Measurements from ENCODE around the gene EIF4G3.
"Not testable (repeated sequence)": the region's sequence is repeated elsewhere in the genome, so short reads cannot be mapped to it uniquely, and the experiment has no call there.

The EIF4G3 gene

DNA sequence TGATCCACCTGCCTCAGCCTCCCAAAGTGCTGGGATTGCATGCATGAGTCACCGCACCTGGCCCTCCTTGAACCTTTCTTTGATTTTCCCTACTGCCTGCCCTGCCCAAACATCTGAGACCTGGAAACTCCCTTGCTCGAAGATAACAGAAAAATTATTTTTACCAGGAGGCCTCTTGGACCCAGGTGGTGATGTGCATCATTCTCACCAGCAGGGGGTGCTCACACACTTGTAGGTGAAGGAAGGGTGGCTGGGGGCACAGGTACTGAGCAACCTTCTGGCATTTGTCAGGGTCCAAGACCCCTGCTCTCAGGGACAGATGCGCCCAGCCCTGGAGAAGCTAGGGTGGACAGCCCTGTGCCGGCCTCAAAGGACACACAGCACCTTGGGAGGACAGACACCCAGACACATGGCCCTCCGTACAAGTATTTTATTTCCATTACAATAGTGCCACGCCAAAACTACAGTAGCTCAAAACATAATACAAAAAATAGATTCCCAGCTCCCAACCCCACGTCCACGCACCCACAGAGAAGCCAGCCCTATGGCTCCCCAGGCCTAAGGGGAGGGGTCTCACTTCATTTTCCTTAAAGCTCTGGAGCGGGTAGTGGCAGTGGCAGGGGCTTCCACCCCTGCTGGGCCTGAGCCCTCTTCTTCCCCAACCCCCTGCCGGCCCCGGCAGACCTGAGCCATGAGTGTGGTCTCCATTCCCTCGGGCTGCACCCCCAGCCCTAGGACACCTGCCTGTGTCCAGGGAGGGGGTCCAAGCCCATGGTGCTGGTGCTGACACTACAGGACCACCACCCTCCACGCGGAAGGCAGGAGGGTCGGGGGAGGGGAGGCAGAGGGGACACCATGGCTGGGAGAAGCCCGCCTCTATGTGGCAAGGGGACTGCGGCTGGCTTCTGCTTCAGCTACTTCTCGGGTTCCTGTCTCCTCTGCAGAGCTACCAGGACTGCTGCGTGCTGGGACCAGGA is 40.4 kb upstream of the EIF4G3 start:
- TF ChIP-seq, protein P1, sequence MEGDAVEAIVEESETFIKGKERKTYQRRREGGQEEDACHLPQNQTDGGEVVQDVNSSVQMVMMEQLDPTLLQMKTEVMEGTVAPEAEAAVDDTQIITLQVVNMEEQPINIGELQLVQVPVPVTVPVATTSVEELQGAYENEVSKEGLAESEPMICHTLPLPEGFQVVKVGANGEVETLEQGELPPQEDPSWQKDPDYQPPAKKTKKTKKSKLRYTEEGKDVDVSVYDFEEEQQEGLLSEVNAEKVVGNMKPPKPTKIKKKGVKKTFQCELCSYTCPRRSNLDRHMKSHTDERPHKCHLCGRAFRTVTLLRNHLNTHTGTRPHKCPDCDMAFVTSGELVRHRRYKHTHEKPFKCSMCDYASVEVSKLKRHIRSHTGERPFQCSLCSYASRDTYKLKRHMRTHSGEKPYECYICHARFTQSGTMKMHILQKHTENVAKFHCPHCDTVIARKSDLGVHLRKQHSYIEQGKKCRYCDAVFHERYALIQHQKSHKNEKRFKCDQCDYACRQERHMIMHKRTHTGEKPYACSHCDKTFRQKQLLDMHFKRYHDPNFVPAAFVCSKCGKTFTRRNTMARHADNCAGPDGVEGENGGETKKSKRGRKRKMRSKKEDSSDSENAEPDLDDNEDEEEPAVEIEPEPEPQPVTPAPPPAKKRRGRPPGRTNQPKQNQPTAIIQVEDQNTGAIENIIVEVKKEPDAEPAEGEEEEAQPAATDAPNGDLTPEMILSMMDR (conservative IDR thresholded peaks at IDR 0.05; ENCODE audit: low read depth) = peak; percentile 65
- no peak for DNase-seq (ENCODE audit: low spot score)
- H3K27ac ChIP-seq = no peak overlapping the region
- CTCF ChIA-PET = interaction anchor here (0.6 to 2.1 kb wide), 8 partner anchors 9 to 849 kb away, joined by 3 to 13 read pairs (median 4); no protein-coding TSS in a partner anchor
- POLR2A ChIA-PET (ENCODE audit: low non-redundant PET) = no interaction called here

DNA sequence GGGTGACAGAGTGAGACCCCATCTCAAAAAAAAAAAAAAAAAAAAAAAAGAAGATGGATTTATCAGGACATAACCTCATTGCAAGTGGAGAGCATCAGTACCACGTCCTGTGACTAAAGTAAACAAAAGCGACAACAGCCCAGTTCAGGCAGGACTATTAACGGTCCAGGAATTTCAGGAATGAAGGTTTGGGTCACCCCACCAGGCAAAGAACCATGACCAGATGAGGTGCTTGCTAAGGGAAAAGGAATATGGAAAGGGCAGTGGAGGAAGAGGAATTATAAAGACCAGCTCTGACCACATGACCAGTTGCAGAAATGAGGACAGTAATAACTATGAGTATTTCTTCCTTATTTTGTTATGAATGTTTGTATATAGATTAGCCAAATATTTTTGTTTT is 35.4 kb upstream of the EIF4G3 start:
- TF ChIP-seq, protein P1 (conservative IDR thresholded peaks at IDR 0.05; ENCODE audit: low read depth) = no peak
- ChIA-PET CTCF (interaction anchor here (0.6 to 1.6 kb wide), 5 partner anchors 10 to 1019 kb away, joined by 3 to 4 read pairs (median 3); no protein-coding TSS in a partner anchor), POLR2A (ENCODE audit: low non-redundant PET) (no interaction called here)
- H3K27ac ChIP-seq = no peak overlapping the region
- DNase-seq (ENCODE audit: low spot score) = no peak

DNA sequence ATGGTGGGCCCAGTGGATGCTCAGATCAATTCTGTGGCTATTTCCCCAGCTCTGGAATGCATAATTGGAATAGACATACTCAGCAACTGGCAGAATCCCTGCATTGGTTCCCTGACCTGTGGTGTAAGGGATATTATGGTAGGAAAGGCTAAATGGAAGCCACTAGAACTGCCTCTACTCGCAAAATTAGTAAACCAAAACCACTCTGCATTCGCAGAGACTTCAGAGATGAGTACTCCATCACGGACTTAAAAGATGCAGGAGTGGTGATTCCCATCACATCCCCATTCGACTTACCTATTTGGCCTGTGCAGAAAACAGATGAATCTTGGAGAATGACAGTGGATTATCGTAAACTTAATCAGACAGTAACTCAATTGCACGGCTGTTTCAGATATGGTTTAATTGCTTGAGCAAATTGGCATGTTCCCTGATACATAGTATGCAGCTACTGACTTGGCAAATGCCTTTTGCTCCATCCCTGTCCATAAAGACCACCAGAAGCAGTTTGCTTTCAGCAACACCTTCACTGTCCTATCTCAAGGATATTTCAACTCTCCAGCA is 31.5 kb upstream of the EIF4G3 start:
- DNase-seq (ENCODE audit: low spot score); H3K27ac ChIP-seq; POLR2A ChIA-PET (ENCODE audit: low non-redundant PET): not testable (repeated sequence)
- CTCF ChIA-PET = interaction anchor here (0.6 kb wide), 1 partner anchor 183 kb away, joined by 4 read pairs; no protein-coding TSS in a partner anchor

DNA sequence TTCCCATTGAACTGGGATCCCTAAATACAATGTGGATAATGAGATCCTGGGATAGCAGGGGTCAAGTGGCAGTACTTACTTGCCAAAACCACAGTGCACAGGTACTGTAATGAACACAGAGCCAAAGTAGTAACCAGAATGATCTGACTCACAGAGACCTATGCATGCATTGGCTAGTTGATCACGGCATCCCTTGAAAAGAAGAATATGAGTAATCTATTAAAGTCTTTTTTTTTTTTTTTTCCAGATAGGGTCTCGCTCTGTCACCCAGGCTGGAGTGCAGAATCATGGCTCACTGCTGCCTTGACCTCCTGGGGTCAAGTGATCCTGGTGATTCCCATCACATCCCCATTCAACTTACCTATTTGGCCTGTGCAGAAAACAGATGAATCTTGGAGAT is 29.4 kb upstream of the EIF4G3 start:
- CTCF ChIA-PET = interaction anchor here (0.6 to 0.7 kb wide), 2 partner anchors 235 to 409 kb away, joined by 6 to 8 read pairs; no protein-coding TSS in a partner anchor
- DNase-seq (ENCODE audit: low spot score) = peak; percentile 66
- TF ChIP-seq, protein P1 (conservative IDR thresholded peaks at IDR 0.05; ENCODE audit: low read depth) = no peak
- POLR2A ChIA-PET (ENCODE audit: low non-redundant PET) = no interaction called here
- no peak overlapping the region for H3K27ac ChIP-seq

DNA sequence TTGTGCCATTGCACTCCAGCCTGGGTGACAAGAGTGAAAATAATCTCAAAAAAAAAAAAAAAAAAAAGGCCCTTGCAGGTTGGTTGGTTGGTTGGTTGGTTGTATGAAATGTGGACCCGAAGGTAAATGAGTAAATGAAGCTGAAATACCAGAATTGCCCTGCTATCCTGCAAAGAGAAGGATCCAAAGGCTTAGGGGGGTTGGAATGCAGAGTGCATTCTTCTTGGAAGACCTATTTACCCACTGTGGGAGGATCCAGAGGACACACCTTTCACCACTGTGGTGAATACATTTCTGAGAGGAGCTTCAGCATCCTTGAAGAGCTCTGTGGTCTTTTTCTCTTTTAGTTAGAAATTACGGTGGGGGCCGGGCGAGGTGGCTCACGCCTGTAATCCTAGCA is 28.7 kb upstream of the EIF4G3 start:
- no peak for DNase-seq (ENCODE audit: low spot score)
- TF ChIP-seq, protein P1 (conservative IDR thresholded peaks at IDR 0.05; ENCODE audit: low read depth) = no peak
- no peak overlapping the region for H3K27ac ChIP-seq
- ChIA-PET POLR2A (ENCODE audit: low non-redundant PET) (no interaction called here), CTCF (interaction anchor here (0.7 kb wide), 1 partner anchor 409 kb away, joined by 8 read pairs; no protein-coding TSS in a partner anchor)

DNA sequence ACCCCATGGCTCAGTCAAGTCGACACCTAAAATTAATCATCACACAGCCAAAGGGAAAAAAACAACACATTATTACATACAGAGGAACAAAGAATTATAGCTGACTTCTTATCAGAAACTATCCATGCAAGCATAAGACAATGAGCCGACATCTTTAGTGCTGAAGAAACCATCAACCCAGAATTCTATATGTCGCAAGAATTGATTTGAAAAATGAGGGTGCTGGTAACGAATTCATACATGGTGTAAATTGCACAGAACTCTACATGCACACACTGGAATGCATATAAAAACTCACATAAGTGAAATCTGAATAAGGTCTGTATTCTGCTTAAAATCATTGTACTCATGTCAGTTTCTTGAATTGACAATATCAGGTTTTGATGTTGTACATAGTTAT is 25.0 kb upstream of the EIF4G3 start:
- DNase-seq (ENCODE audit: low spot score) = no peak
- ChIA-PET CTCF (interaction anchor here (1.1 kb wide), 1 partner anchor 16 kb away, joined by 4 read pairs; no protein-coding TSS in a partner anchor), POLR2A (ENCODE audit: low non-redundant PET) (no interaction called here)
- H3K27ac ChIP-seq = no peak overlapping the region
- TF ChIP-seq, protein P1 (conservative IDR thresholded peaks at IDR 0.05; ENCODE audit: low read depth) = no peak

DNA sequence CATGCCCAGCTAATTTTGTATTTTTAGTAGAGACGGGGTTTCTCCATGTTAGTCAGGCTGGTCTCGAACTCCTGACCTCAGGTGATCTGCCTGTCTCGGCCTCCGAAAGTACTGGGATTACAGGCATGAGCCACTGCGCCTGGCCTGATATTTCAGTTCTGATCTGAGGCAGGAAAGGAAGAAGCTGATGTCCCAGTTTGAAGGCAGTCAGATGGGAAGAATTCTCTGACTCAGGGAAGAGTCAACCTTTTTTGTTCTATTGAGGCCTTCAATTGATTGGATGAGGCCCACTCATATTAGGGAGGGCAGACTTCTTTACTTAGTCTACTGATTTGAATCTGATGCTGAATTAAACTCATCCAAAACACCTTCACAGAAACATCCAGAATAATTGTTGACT is 24.5 kb upstream of the EIF4G3 start:
- POLR2A ChIA-PET (ENCODE audit: low non-redundant PET); DNase-seq (ENCODE audit: low spot score); H3K27ac ChIP-seq: not testable (repeated sequence)
- CTCF ChIA-PET = interaction anchor here (0.6 to 1.1 kb wide), 2 partner anchors 17 to 133 kb away, joined by 3 to 4 read pairs; no protein-coding TSS in a partner anchor
